Right atrium auricular region (tissue), 2 donors: ENCODE results near the gene MTMR3. TPM values are rescaled to one million over a fixed set of nuclear protein-coding genes. Genes with fewer than 3 reads are reported as not detected.

Source experiments
- DNase-seq: peaks from one replicate; pipeline ENCODE4 v3.0.0-alpha.2; 2019; ENCODE audit warnings: low spot score
- H3K27ac ChIP-seq, 2 donors: fragments of 200-600 bp; sonication (generic); 1 replicate in 1 of 2; 2 replicates in 1 of 2; pipeline ENCODE4 v1.5.1; 2016 to 2019
- H3K27me3 ChIP-seq, 2 donors: fragments of 200-600 bp; sonication (generic); one replicate each; pipeline versions ENCODE4 v1.5.1 to v1.6.0; 2017 to 2019
- H3K36me3 ChIP-seq: fragments of 200-600 bp; sonication (generic); one replicate; pipeline ENCODE4 v1.5.1; 2016
- H3K4me1 ChIP-seq, 2 donors: fragments of 200-600 bp; sonication (generic); one replicate each; pipeline versions ENCODE4 v1.5.1 to v1.6.0; 2017 to 2019
- H3K4me3 ChIP-seq, 2 donors: fragments of 200-600 bp; sonication (generic); 1 replicate in 1 of 2; 2 replicates in 1 of 2; pipeline ENCODE4 v1.5.1; 2017 to 2019; ENCODE audit warnings: mild to moderate bottlenecking in 1 of 2, moderate library complexity in 1 of 2
- H3K9me3 ChIP-seq, 2 donors: fragments of 200-600 bp; sonication (generic); one replicate each; pipeline ENCODE4 v1.5.1; 2019
- total RNA-seq, 2 donors: library from RNA; depleted of rRNA; stranded (reverse); fragments of >200 nt; gene quantifications; one replicate each; pipeline ENCODE4 v1.1.0, GENCODE V29; 2016
- TF ChIP-seq, protein P1 (sequence below), 2 donors: fragments of 200-600 bp; sonication (generic); IDR thresholded peaks; one replicate each; pipeline ENCODE4 v1.5.1; 2019; ENCODE audit warnings: antibody characterized with exemption in 2 of 2

Gene MTMR3
- total RNA-seq, 2 donors from 2014 or later = 27.2 to 38.1 TPM

DNA sequence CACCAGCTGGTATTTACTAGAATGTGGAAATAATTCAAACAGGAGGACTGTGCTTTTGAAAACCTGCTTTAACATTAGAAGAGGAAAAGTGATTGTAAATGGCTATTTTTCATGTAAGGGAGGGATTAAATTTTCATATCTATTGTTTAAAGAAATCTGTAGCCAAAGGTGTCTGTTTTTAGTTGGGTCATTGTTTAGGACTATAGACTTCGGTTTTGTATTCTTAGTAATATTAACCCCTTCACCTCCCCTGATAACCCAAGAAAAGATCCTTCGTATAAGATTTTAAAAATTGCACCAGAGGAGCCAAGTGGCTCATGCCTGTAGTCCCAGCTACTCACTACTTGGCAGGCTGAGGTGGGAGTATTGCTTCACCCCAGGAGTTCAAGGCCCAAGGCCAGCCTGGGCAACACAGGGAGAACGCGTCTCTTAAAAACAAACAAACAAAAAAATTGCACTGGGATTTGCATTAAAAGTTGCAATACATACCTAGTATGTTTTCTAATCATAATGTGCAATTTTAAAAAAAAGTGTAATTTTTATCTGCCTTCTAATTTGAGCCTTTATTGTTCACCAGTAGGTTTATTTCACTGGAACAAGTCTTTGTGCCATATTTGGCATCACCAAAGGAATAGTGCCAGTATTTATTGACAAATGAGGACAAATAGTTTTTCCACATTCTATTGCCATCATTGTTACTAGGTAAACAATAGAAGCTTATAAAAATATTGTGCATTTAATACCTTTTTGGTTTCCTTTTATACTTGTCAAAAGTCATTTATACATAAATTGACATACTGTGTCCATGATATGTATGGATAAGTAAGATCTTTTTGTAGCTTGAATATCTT is 34.3 kb downstream of the MTMR3 start:
- Histone ChIP-seq H3K9me3 (no peaks in the 10 kb centered on the region), H3K27me3 (no peaks in the 10 kb centered on the region), H3K4me1 (peaks cover 0 to 64% of the 10 kb centered on the region in 2 donors), H3K4me3 (no peak overlapping the region), H3K36me3 (no peaks in the 10 kb centered on the region), H3K27ac (no peak overlapping the region)
- TF ChIP-seq, protein P1, sequence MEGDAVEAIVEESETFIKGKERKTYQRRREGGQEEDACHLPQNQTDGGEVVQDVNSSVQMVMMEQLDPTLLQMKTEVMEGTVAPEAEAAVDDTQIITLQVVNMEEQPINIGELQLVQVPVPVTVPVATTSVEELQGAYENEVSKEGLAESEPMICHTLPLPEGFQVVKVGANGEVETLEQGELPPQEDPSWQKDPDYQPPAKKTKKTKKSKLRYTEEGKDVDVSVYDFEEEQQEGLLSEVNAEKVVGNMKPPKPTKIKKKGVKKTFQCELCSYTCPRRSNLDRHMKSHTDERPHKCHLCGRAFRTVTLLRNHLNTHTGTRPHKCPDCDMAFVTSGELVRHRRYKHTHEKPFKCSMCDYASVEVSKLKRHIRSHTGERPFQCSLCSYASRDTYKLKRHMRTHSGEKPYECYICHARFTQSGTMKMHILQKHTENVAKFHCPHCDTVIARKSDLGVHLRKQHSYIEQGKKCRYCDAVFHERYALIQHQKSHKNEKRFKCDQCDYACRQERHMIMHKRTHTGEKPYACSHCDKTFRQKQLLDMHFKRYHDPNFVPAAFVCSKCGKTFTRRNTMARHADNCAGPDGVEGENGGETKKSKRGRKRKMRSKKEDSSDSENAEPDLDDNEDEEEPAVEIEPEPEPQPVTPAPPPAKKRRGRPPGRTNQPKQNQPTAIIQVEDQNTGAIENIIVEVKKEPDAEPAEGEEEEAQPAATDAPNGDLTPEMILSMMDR (IDR thresholded peaks at IDR 0.05) = no peak
- DNase-seq = peak; percentile 67

DNA sequence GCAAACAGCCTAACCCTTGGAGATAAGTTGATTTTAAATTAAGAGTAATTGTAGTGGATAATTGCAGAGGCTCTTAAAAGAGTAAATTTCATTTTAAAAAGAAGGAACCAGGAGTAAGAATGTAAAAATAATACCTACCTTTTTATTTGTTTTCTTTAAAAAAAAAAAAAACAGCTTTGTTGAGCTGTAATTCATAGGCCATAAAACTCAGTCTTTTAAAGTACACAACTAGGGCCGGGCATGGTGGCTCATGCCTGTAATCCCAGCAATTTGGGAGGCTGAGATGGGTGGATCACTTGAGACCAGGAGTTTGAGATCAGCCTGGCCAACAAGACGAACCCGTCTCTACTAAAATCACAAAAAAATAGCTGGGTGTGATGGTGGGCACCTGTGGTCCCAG is 42.4 kb downstream of the MTMR3 start:
- no peak for DNase-seq
- Histone ChIP-seq H3K9me3 (no peaks in the 10 kb centered on the region), H3K27ac (no peak overlapping the region), H3K36me3 (no peaks in the 10 kb centered on the region), H3K4me1 (peaks cover 0 to 20% of the 10 kb centered on the region in 2 donors), H3K4me3 (no peak overlapping the region), H3K27me3 (no peaks in the 10 kb centered on the region)
- TF ChIP-seq, protein P1 (IDR thresholded peaks at IDR 0.05) = no peak

DNA sequence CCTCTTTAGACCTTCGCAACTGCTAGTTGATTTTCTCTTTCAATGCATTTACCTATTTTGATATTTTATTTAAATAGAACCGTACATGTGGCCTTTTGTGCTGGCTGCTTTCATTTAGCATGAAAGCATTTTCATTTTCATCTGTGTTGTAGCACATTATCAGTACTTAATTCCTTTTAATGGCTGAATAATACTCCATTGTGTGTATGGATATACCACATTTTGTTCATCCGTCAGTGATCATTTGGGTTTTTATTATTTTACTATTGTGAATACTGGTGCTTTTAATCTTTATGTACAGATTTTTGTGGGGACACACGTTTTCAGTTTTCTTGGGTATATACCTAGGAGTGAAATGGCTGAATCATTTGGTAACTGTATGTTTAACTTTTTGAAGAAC is 43.1 kb downstream of the MTMR3 start:
- Histone ChIP-seq H3K9me3 (no peaks in the 10 kb centered on the region), H3K27ac (no peak overlapping the region), H3K4me3 (no peak overlapping the region), H3K27me3 (no peaks in the 10 kb centered on the region), H3K4me1 (peaks cover 0 to 15% of the 10 kb centered on the region in 2 donors), H3K36me3 (no peaks in the 10 kb centered on the region)
- TF ChIP-seq, protein P1 (IDR thresholded peaks at IDR 0.05) = no peak
- DNase-seq = no peak

DNA sequence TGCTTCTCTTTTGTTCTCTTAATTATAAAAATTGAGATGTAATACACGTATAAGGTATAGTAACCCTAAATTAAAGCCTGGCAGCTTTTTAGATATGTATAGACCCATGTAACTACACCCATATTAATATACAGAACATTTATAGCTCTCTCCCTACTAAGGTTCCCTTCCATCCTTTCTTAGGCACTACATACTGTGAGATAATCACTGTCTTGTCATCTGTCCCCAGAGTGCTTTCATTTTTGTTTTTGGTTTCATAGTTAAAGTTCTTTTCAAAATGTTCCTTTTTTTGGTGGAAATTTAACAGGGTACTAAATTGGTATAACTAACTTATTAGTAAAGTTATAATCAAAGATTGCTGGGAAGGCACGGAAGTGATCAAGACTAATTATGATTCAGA is 49.2 kb downstream of the MTMR3 start:
- DNase-seq = no peak
- Histone ChIP-seq H3K4me3 (no peak overlapping the region), H3K9me3 (no peaks in the 10 kb centered on the region), H3K4me1 (peaks cover 0 to 13% of the 10 kb centered on the region in 2 donors), H3K27me3 (no peaks in the 10 kb centered on the region), H3K36me3 (no peaks in the 10 kb centered on the region), H3K27ac (no peak overlapping the region)
- TF ChIP-seq, protein P1 (IDR thresholded peaks at IDR 0.05) = no peak

DNA sequence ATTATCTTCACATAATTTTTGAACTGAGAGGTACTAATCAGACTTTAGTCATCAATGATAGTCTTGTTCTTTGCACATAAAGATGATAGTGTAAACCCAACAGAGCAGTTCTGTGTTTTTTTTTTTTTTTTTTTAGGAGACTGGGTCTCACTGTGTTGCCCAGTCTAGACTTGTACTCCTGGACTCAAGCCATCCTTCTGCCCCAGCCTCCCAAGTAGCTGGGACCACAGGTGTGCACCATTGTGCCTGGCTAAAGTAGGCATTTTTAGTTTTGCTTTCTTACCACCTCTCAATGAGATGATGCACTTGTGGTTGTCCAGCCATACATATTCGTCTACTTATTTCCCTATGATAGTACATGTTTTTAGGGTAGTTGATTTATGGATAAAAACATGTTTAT is 50.6 kb downstream of the MTMR3 start:
- TF ChIP-seq, protein P1 (IDR thresholded peaks at IDR 0.05) = no peak
- Histone ChIP-seq H3K27ac (no peak overlapping the region), H3K4me1 (peaks cover 0 to 13% of the 10 kb centered on the region in 2 donors)

More for the DNA sequence above, 50.6 kb downstream of the MTMR3 start:
- DNase-seq = no peak
- Histone ChIP-seq H3K4me3 (no peak overlapping the region), H3K36me3 (no peaks in the 10 kb centered on the region), H3K27me3 (no peaks in the 10 kb centered on the region), H3K9me3 (no peaks in the 10 kb centered on the region)
